Camera-type eye (tissue), 1 donor: ENCODE data around the gene ZNF846. TPM values are rescaled to one million over a fixed set of nuclear protein-coding genes. Genes with fewer than 3 reads are reported as not detected.

Experiments
- total RNA-seq: library from RNA; depleted of rRNA; stranded (reverse); fragments of >200 nt; gene quantifications from one replicate; pipeline ENCODE4 v1.2.3, GENCODE V29; 2014

The ZNF846 gene
- 38.5 TPM for total RNA-seq

DNA sequence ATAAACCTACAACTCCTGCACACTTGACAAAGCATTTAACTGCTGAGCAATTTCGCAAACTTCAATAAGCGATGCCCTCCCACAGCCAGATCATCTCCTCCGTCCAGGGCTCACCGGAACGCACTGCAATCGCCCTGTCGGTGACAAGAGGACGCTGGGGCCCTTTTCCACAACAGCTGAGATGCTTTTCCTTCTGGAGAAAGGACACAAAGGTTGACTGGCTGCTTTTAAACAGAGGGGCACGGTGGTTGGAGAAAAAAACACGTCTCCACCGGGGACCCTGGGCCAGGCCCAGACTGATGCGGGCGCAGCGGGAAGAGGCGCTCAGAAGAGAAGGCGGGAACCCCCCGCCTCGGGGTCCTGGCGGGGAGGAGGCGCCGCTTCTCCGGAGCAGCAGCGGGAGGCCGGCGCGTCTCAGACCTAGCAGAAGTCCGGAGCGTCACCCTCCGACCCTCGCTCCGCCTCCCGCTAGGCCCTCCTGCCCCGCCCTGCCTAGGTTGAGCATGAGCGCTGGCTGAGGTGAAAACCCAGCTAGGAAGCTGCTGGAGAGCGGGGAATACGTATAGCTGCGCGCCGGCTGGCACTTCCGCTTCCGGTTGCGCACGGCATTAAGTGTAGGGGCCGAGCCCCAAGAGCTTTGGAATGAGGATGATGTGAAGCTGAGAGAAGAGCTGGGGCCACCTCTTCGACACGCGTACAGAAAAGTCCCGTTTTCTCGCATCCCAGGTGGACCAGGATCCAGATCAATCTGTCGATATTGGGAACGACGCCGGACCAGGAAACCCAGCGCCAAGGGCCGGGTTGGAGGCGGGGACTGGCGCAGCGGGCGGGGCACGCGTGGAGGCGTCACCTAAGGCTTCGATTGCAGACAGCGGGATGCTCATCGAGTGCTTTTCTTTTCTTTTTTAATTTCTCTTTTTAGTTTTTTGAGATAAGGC, at the start of gene ZNF846:
ZNF846 (minus strand) TSS at position 564 of the 938 bp plus-strand sequence. CDS start 3,788 bp downstream, outside the sequence.

Other genes starting within 250 kb of the ZNF846 start
- gene ZNF426, start 230.1 kb downstream of the ZNF846 start, total RNA-seq: 28.0 TPM
- gene ZNF121, start 184.2 kb downstream of the ZNF846 start, total RNA-seq: 65.1 TPM
- 48.9 TPM for gene ZNF561, start 147.5 kb downstream of the ZNF846 start, total RNA-seq
- 62.2 TPM for gene ZNF562, start 93.6 kb downstream of the ZNF846 start, total RNA-seq
- 15.7 TPM for gene FBXL12, start 50.3 kb upstream of the ZNF846 start, total RNA-seq
- gene UBL5, start 59.2 kb upstream of the ZNF846 start, total RNA-seq: 209 TPM
- gene PIN1, start 66.6 kb upstream of the ZNF846 start, total RNA-seq: 77.9 TPM
- 88.7 TPM for gene OLFM2, start 167.8 kb upstream of the ZNF846 start, total RNA-seq
- gene COL5A3, start 241.8 kb upstream of the ZNF846 start, total RNA-seq: 31.9 TPM
- gene RDH8, start 244.7 kb upstream of the ZNF846 start, total RNA-seq: not detected